Tibial nerve (tissue), 3 donors: ENCODE data around the gene RPS6KA3.

ENCODE experiments used
- CTCF ChIP-seq, 5 experiments: fragments of 200-600 bp in 3 of 5; fragments of 450-650 bp in 2 of 5; sonication (generic) in 3 of 5; IDR thresholded peaks; one replicate each; pipeline ENCODE4 v1.5.1; 2016 to 2019; ENCODE audit warnings: antibody characterized with exemption in 5 of 5, mild to moderate bottlenecking in 3 of 5, moderate library complexity in 2 of 5
- POLR2A ChIP-seq, 2 donors: fragments of 450-650 bp; IDR thresholded peaks; one replicate each; pipeline ENCODE4 v1.6.1; 2017; ENCODE audit warnings: antibody characterized with exemption in 2 of 2, mild to moderate bottlenecking in 2 of 2, moderate library complexity in 2 of 2

GRCh38 chrX:20217906-20218305 is 48.8 kb downstream of the RPS6KA3 start:
- TF ChIP-seq POLR2A (IDR thresholded peaks at IDR 0.05), result no peak
- no peak for TF ChIP-seq CTCF (IDR thresholded peaks at IDR 0.05)
